GM18909 (cell line): Measurements from ENCODE around the gene CRYBB1.
A peak's percentile ranks its signal among the peaks of the same experiment; 100 is the strongest.

Experiments used
- ATAC-seq: cut with Tn5 transposase; IDR thresholded peaks from one replicate; pipeline ENCODE4 v1.9.1; 2021; ENCODE audit warnings: mild to moderate bottlenecking; ENCODE audit not compliant: unreplicated experiment, poor library complexity

The CRYBB1 gene

GRCh38 chr22:26610072-26610958 lies 7.5 kb downstream of the CRYBB1 start:
- peak; percentile 75 for ATAC-seq

- ATAC-seq, result no peak
Observed at GRCh38 chr22:26609287-26609686, 8.5 kb downstream of the CRYBB1 start.

- no peak for ATAC-seq
Observed at GRCh38 chr22:26608129-26608528, 9.7 kb downstream of the CRYBB1 start.

- ATAC-seq, result no peak
Observed at GRCh38 chr22:26606611-26607010, 11.2 kb downstream of the CRYBB1 start.

- ATAC-seq, result no peak
Observed at GRCh38 chr22:26604368-26604767, 13.5 kb downstream of the CRYBB1 start.

GRCh38 chr22:26602127-26602526 lies 15.7 kb downstream of the CRYBB1 start:
- no peak for ATAC-seq

- no peak for ATAC-seq
Observed at GRCh38 chr22:26601726-26602125, 16.1 kb downstream of the CRYBB1 start.

- ATAC-seq, result no peak
Observed at GRCh38 chr22:26599505-26599904, 18.3 kb downstream of the CRYBB1 start.

- no peak for ATAC-seq
Observed at GRCh38 chr22:26597480-26597879, 20.3 kb downstream of the CRYBB1 start.

GRCh38 chr22:26597026-26597425 lies 20.8 kb downstream of the CRYBB1 start:
- no peak for ATAC-seq

- no peak for ATAC-seq
Observed at GRCh38 chr22:26593763-26594162, 24.1 kb downstream of the CRYBB1 start.

GRCh38 chr22:26592421-26592891 lies 25.4 kb downstream of the CRYBB1 start:
- ATAC-seq, result peak; percentile 68

GRCh38 chr22:26589845-26590736 lies 27.7 kb downstream of the CRYBB1 start, which contains the start of gene TPST2:
TSS of gene TPST2 (minus strand) at chr22:26590132. CDS start at chr22:26541630, 48,502 bp downstream.
- no peak for ATAC-seq

- ATAC-seq, result no peak
Observed at GRCh38 chr22:26589367-26589844, 28.4 kb downstream of the CRYBB1 start.

- no peak for ATAC-seq
Observed at GRCh38 chr22:26588729-26589366, 29.0 kb downstream of the CRYBB1 start.

- ATAC-seq, result no peak
Observed at GRCh38 chr22:26587991-26588613, 29.7 kb downstream of the CRYBB1 start.

GRCh38 chr22:26586556-26587325 lies 31.1 kb downstream of the CRYBB1 start:
- no peak for ATAC-seq

GRCh38 chr22:26585104-26585790 lies 32.6 kb downstream of the CRYBB1 start:
- ATAC-seq, result no peak

- no peak for ATAC-seq
Observed at GRCh38 chr22:26584010-26584409, 33.8 kb downstream of the CRYBB1 start.
